HL-60 (cell line): ENCODE measurements around the gene MYCBP2.

Experiments used
- DNase-seq, 2 experiments: peaks; one replicate each; pipeline ENCODE4 v3.0.0-alpha.2; 2010 to 2020; ENCODE audit warnings: low read depth in 1 of 2, low spot score in 1 of 2
- H3K27ac ChIP-seq: fragments of 250-450 bp; sonication (Bioruptor Pico); replicated peaks from 2 replicates; pipeline ENCODE4 v1.5.1; 2020; ENCODE audit warnings: mild to moderate bottlenecking, moderate library complexity
- H3K27me3 ChIP-seq: fragments of 250-450 bp; sonication (Bioruptor Pico); 2 replicates; pipeline ENCODE4 v1.5.1; 2021; ENCODE audit warnings: mild to moderate bottlenecking, moderate library complexity; ENCODE audit not compliant: insufficient read depth, poor library complexity, severe bottlenecking
- H3K4me3 ChIP-seq: replicated peaks from 2 replicates; pipeline ENCODE4 v1.5.1; 2011; ENCODE audit warnings: mild to moderate bottlenecking, control low read depth, low read length; ENCODE audit not compliant: insufficient read depth
- CTCF ChIP-seq: IDR thresholded peaks from one replicate; pipeline ENCODE4 v1.5.1; 2011; ENCODE audit warnings: low read length, control low read depth, inconsistent platforms; ENCODE audit not compliant: insufficient read depth
- GABPA ChIP-seq: IDR thresholded peaks from 2 replicates; pipeline ENCODE4 v1.6.1; 2012; ENCODE audit warnings: low read depth
- POLR2AphosphoS5 ChIP-seq: IDR thresholded peaks from 2 replicates; pipeline ENCODE4 v1.6.1; 2012; ENCODE audit warnings: low read depth
- REST ChIP-seq: IDR thresholded peaks from 2 replicates; pipeline ENCODE4 v1.6.1; 2012; ENCODE audit warnings: low read depth; ENCODE audit not compliant: insufficient replicate concordance
- SPI1 ChIP-seq: IDR thresholded peaks from 2 replicates; pipeline ENCODE4 v1.6.1; 2012; ENCODE audit warnings: low read depth, mild to moderate bottlenecking, borderline replicate concordance

MYCBP2 gene

GRCh38 chr13:77225946-77226345, 100.9 kb downstream of the MYCBP2 start:
- DNase-seq, result no peak
- Histone ChIP-seq H3K4me3 (no peak overlapping the region), H3K27ac (no peak overlapping the region), H3K27me3 (no peaks in the 10 kb centered on the region)
- TF ChIP-seq SPI1 (no peak), REST (no peak), CTCF (no peak), POLR2AphosphoS5 (no peak), GABPA (no peak)

- no peak for DNase-seq
- Histone ChIP-seq H3K27me3 (no peaks in the 10 kb centered on the region), H3K4me3 (no peak overlapping the region), H3K27ac (peak overlapping the region; percentile 9; the same call in 1 of the 2 replicates)
- TF ChIP-seq POLR2AphosphoS5 (no peak), REST (no peak), SPI1 (no peak), CTCF (no peak), GABPA (no peak)
Measured at GRCh38 chr13:77222909-77223308, 104.0 kb downstream of the MYCBP2 start.

GRCh38 chr13:77222000-77222690, 104.7 kb downstream of the MYCBP2 start:
- TF ChIP-seq CTCF (no peak), REST (no peak), POLR2AphosphoS5 (no peak), GABPA (no peak), SPI1 (no peak)
- peak; percentile 34 to 66 for DNase-seq
- peak overlapping the region; percentile 44 for H3K27ac ChIP-seq
- H3K27me3 ChIP-seq, result no peaks in the 10 kb centered on the region
- no peak overlapping the region for H3K4me3 ChIP-seq
